ENCODE results near the gene TLCD5. TPM values are rescaled to one million over a fixed set of nuclear protein-coding genes. Genes with fewer than 3 reads are reported as not detected.

The TLCD5 gene
- total RNA-seq, result 8.3 TPM

GRCh38 chr11:120324932-120325810, at the start of gene TLCD5:
Gene TLCD5 (plus strand): TSS chr11:120325299. CDS start chr11:120327442, 2,143 bp downstream.
- peak in 2 of 3 donors; percentile 84 to 85 for DNase-seq (ENCODE audit: low read depth in 2 of 3, low spot score in 2 of 3)

GRCh38 chr11:120279502-120279901, 45.6 kb upstream of the TLCD5 start:
- no peak for DNase-seq (ENCODE audit: low read depth in 2 of 3, low spot score in 2 of 3)

- no peak for DNase-seq (ENCODE audit: low read depth in 2 of 3, low spot score in 2 of 3)
Observed at GRCh38 chr11:120280600-120281051, 44.5 kb upstream of the TLCD5 start.

GRCh38 chr11:120281143-120281795, 43.8 kb upstream of the TLCD5 start:
- DNase-seq (ENCODE audit: low read depth in 2 of 3, low spot score in 2 of 3), result no peak

GRCh38 chr11:120283124-120283523, 42.0 kb upstream of the TLCD5 start:
- DNase-seq (ENCODE audit: low read depth in 2 of 3, low spot score in 2 of 3), result no peak

GRCh38 chr11:120284272-120284671, 40.8 kb upstream of the TLCD5 start:
- no peak for DNase-seq (ENCODE audit: low read depth in 2 of 3, low spot score in 2 of 3)

GRCh38 chr11:120285256-120285655, 39.8 kb upstream of the TLCD5 start:
- no peak for DNase-seq (ENCODE audit: low read depth in 2 of 3, low spot score in 2 of 3)

GRCh38 chr11:120288021-120288420, 37.1 kb upstream of the TLCD5 start:
- DNase-seq (ENCODE audit: low read depth in 2 of 3, low spot score in 2 of 3), result no peak

- no peak for DNase-seq (ENCODE audit: low read depth in 2 of 3, low spot score in 2 of 3)
Observed at GRCh38 chr11:120289426-120289825, 35.7 kb upstream of the TLCD5 start.

- DNase-seq (ENCODE audit: low read depth in 2 of 3, low spot score in 2 of 3), result no peak
Observed at GRCh38 chr11:120290956-120291355, 34.1 kb upstream of the TLCD5 start.

- no peak for DNase-seq (ENCODE audit: low read depth in 2 of 3, low spot score in 2 of 3)
Observed at GRCh38 chr11:120293038-120293800, 31.9 kb upstream of the TLCD5 start.

GRCh38 chr11:120294096-120294495, 31.0 kb upstream of the TLCD5 start:
- no peak for DNase-seq (ENCODE audit: low read depth in 2 of 3, low spot score in 2 of 3)

- no peak for DNase-seq (ENCODE audit: low read depth in 2 of 3, low spot score in 2 of 3)
Observed at GRCh38 chr11:120295099-120295498, 30.0 kb upstream of the TLCD5 start.

GRCh38 chr11:120296554-120296953, 28.5 kb upstream of the TLCD5 start:
- DNase-seq (ENCODE audit: low read depth in 2 of 3, low spot score in 2 of 3), result no peak

- no peak for DNase-seq (ENCODE audit: low read depth in 2 of 3, low spot score in 2 of 3)
Observed at GRCh38 chr11:120298461-120298860, 26.6 kb upstream of the TLCD5 start.

- no peak for DNase-seq (ENCODE audit: low read depth in 2 of 3, low spot score in 2 of 3)
Observed at GRCh38 chr11:120302001-120302805, 22.9 kb upstream of the TLCD5 start.

GRCh38 chr11:120303004-120303637, 22.0 kb upstream of the TLCD5 start:
- peak in 2 of 3 donors; percentile 68 to 83 for DNase-seq (ENCODE audit: low read depth in 2 of 3, low spot score in 2 of 3)

- DNase-seq (ENCODE audit: low read depth in 2 of 3, low spot score in 2 of 3), result no peak
Observed at GRCh38 chr11:120304526-120304925, 20.6 kb upstream of the TLCD5 start.

- no peak for DNase-seq (ENCODE audit: low read depth in 2 of 3, low spot score in 2 of 3)
Observed at GRCh38 chr11:120305286-120305685, 19.8 kb upstream of the TLCD5 start.
